Ishikawa (cell line): ENCODE measurements around the gene STX12.

Experiments
- CEBPB ChIP-seq: IDR thresholded peaks from 2 replicates; pipeline ENCODE4 v1.6.1; 2012
- EGR1 ChIP-seq: IDR thresholded peaks from 2 replicates; pipeline ENCODE4 v1.6.1; 2012
- EP300 ChIP-seq: IDR thresholded peaks from 2 replicates; pipeline ENCODE4 v1.6.1; 2012; ENCODE audit warnings: borderline replicate concordance
- FOXM1 ChIP-seq: IDR thresholded peaks from 2 replicates; pipeline ENCODE4 v1.6.1; 2012; ENCODE audit warnings: low read depth, borderline replicate concordance
- NFIC ChIP-seq: IDR thresholded peaks from 2 replicates; pipeline ENCODE4 v1.6.1; 2012
- RAD21 ChIP-seq: IDR thresholded peaks from 2 replicates; pipeline ENCODE4 v1.6.1; 2012; ENCODE audit warnings: low read depth
- TAF1 ChIP-seq: IDR thresholded peaks from 2 replicates; pipeline ENCODE4 v1.6.1; 2012; ENCODE audit warnings: low read depth, mild to moderate bottlenecking
- YY1 ChIP-seq: IDR thresholded peaks from 2 replicates; pipeline ENCODE4 v1.6.1; 2012; ENCODE audit warnings: low read depth
- ZBTB7A ChIP-seq: IDR thresholded peaks from 2 replicates; pipeline ENCODE4 v1.6.1; 2012; ENCODE audit warnings: low read depth
- TF ChIP-seq, protein P1 (sequence below): IDR thresholded peaks from 2 replicates; pipeline ENCODE4 v1.6.1; 2012; ENCODE audit warnings: low read depth, mild to moderate bottlenecking
- TF ChIP-seq, protein P2 (sequence below): IDR thresholded peaks from 2 replicates; pipeline ENCODE4 v1.6.1; 2012

DNA sequence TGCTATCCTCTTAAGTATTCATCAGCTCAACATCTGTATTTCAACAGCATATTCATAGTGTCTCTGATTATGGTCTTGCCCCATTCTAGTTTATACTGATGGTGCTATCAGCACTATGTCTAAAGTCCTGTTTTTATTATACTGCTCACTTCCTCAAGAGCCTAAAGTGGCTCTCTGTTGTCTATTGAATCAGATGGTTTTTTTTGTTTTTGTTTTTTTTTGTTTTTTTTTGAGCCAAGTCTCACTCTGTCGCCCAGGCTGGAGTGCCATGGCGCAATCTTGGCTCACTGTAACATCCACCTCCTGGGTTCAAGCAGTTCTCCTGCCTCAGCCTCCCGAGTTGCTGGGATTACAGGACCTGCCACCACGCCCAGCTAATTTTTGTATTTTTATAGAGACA lies 6.1 kb downstream of the STX12 start:
- TF ChIP-seq EGR1 = no peak
- no peak for TF ChIP-seq TAF1
- TF ChIP-seq EP300 = no peak
- no peak for TF ChIP-seq ZBTB7A
- TF ChIP-seq FOXM1 = no peak
- TF ChIP-seq, protein P1, sequence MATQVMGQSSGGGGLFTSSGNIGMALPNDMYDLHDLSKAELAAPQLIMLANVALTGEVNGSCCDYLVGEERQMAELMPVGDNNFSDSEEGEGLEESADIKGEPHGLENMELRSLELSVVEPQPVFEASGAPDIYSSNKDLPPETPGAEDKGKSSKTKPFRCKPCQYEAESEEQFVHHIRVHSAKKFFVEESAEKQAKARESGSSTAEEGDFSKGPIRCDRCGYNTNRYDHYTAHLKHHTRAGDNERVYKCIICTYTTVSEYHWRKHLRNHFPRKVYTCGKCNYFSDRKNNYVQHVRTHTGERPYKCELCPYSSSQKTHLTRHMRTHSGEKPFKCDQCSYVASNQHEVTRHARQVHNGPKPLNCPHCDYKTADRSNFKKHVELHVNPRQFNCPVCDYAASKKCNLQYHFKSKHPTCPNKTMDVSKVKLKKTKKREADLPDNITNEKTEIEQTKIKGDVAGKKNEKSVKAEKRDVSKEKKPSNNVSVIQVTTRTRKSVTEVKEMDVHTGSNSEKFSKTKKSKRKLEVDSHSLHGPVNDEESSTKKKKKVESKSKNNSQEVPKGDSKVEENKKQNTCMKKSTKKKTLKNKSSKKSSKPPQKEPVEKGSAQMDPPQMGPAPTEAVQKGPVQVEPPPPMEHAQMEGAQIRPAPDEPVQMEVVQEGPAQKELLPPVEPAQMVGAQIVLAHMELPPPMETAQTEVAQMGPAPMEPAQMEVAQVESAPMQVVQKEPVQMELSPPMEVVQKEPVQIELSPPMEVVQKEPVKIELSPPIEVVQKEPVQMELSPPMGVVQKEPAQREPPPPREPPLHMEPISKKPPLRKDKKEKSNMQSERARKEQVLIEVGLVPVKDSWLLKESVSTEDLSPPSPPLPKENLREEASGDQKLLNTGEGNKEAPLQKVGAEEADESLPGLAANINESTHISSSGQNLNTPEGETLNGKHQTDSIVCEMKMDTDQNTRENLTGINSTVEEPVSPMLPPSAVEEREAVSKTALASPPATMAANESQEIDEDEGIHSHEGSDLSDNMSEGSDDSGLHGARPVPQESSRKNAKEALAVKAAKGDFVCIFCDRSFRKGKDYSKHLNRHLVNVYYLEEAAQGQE = no peak
- TF ChIP-seq YY1 = no peak
- TF ChIP-seq NFIC = no peak
- TF ChIP-seq RAD21 = no peak
- no peak for TF ChIP-seq CEBPB
- TF ChIP-seq, protein P2, sequence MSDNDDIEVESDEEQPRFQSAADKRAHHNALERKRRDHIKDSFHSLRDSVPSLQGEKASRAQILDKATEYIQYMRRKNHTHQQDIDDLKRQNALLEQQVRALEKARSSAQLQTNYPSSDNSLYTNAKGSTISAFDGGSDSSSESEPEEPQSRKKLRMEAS = no peak
